AG09319 (cell line): Measurements from ENCODE around the gene PHACTR3.

Experiments
- DNase-seq: peaks from one replicate; pipeline ENCODE4 v3.0.0-alpha.2; 2010; ENCODE audit warnings: low read depth; ENCODE audit errors: extremely low read depth
- TF ChIP-seq, protein P1 (sequence below): IDR thresholded peaks from 2 replicates; pipeline ENCODE4 v1.5.1; 2011; ENCODE audit warnings: low read depth, mild to moderate bottlenecking, inconsistent platforms, low read length, moderate library complexity

Gene PHACTR3

DNA sequence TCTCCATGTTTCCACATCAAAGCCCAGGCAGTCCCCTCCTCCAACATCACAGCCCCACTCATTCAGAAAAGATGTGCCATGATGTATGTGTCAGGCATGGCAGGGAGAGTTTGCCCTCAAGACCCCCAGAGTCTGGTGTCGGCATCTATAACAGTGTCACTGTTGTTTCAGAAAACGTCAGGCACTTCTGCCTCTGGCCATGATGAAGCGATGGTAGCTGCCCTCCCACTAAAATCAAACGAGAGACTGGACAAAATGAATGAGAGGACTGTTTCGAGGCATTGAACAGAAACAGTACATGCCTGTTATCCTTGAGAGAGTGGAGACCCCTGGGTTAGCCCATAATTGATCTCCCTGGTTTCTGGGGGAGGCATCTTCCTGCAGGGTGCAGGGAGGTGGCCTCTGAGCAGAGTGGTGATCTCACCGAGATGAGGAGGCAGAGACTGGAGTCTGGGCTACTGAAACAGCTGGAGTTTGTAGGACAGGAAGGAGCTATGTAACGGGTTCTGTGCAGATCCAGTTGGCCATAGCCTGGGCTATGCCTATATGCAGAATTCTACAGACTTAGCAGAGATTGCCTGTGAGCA is 184.6 kb downstream of the PHACTR3 start:
- TF ChIP-seq, protein P1, sequence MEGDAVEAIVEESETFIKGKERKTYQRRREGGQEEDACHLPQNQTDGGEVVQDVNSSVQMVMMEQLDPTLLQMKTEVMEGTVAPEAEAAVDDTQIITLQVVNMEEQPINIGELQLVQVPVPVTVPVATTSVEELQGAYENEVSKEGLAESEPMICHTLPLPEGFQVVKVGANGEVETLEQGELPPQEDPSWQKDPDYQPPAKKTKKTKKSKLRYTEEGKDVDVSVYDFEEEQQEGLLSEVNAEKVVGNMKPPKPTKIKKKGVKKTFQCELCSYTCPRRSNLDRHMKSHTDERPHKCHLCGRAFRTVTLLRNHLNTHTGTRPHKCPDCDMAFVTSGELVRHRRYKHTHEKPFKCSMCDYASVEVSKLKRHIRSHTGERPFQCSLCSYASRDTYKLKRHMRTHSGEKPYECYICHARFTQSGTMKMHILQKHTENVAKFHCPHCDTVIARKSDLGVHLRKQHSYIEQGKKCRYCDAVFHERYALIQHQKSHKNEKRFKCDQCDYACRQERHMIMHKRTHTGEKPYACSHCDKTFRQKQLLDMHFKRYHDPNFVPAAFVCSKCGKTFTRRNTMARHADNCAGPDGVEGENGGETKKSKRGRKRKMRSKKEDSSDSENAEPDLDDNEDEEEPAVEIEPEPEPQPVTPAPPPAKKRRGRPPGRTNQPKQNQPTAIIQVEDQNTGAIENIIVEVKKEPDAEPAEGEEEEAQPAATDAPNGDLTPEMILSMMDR = no peak
- no peak for DNase-seq

DNA sequence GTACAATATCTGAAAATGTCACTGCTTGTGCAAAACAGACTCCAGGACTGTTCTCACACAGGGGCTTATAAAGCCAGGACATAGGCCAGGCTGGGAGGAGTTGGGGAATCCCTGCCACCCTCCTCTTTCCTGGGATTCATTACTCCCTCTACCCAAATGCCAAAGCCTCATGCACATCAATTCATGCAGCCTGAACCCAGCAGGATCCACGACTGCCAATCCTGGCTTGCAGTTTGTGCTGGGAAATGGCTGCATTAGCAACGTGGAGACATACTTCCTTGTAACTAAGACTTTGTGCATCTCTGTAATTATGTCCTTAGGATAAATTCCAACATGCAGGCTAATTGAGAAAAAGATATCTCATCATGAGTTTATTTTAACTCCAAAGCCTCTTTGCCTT is 185.3 kb downstream of the PHACTR3 start:
- DNase-seq = no peak
- TF ChIP-seq, protein P1 = no peak

DNA sequence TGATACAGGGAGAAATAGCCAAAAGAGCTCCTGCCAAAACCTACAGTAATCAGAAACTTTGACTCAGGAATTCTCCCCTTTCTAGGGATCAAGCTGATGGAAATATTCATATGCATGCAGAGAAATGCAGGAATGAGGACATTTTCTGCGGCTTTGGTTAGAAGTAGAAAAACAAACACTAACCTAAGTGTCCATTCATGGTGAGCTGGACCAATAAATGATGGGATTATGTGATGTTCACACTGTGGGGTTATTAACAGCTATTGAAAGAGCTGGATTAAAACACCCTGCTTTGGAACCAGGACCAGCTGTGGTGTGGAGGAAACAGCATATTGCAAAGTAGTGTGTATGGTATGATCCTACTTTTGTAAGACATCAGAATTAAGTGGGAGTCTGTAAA is 186.0 kb downstream of the PHACTR3 start:
- no peak for DNase-seq
- TF ChIP-seq, protein P1 = no peak

DNA sequence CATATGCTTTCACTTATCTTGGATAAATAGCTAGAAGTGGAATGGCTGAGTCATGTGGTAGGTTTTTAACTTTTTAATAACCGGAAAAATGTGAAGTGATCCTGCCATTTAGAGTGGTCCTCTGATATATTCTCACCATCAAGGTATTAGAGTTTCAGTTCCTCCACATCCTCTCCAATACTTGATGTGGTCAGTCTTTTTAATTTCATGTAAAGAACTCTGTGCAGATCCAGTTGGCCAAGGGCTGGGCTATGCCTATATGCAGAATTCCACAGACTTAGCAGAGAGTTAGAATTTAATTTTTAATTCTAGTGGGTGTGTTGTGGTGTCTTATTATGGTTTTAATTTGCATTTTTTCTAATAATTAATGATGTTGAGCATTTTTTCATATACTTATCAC is 188.0 kb downstream of the PHACTR3 start:
- TF ChIP-seq, protein P1 = no peak
- DNase-seq = no peak

DNA sequence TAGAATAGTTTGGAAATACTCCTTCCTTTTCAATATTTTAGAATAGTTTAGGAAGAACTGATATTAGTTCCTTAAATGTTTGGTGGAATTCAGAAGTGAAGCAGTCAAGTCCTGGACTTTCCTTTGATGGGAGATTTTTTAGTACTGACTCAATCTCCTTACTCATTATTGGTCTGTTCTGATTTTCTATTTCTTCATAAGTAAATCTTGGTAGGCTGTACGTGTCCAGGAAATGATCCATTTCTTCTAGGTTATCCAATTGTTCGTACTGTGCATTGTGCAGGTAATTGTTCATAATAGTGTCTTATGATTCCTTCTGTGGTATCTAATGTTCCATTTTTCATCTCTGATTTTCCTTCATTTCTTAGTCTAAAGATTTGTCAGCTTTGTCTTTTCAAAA is 190.2 kb downstream of the PHACTR3 start:
- DNase-seq = no peak

DNA sequence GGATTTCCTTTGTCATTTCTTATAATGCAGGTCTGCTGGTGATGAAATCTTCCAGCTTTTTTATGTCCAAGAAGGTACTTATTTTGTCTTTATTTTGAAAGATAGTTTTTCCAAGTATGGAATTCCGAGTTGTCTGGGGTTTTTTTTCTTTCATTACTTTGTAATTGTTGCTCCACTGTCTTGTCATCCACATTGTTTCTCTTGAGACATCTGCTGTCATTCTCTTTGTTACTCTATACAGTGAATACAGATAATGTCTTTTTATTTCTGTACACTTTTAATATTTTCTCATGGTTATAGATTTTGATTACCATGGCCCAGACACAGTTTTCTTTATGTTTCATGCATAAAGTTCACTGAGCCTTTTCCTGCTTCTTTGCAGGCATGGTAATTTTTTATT is 196.0 kb downstream of the PHACTR3 start:
- no peak for DNase-seq
- TF ChIP-seq, protein P1 = no peak

More for the DNA sequence above, 190.2 kb downstream of the PHACTR3 start:
- TF ChIP-seq, protein P1 = no peak

DNA sequence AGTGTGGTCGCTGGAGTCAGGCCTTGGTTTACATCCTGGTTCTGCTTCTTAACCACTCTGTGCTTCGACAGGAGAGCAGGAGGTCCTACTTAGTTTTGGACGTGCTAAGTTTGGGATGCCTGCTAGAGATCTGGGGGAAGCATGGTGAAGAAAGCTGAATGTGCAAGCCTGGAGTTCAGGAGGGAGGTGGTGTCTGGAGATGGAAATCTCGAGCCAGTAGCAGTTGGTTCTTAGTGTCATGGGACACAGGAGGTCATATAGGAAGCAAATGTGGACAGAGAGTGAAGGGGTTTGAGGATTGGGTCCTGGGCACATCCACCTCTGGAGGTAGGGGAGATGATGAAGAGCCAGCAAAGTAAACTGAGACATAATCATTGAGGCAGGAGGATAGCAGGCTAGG is 197.7 kb downstream of the PHACTR3 start:
- TF ChIP-seq, protein P1 = no peak
- DNase-seq = no peak
